GM19023 (cell line): ENCODE measurements around the gene TEX22.

Source experiments
- ATAC-seq: cut with Tn5 transposase; IDR thresholded peaks from one replicate; pipeline ENCODE4 v1.9.1; 2021; ENCODE audit warnings: mild to moderate bottlenecking, moderate library complexity; ENCODE audit not compliant: unreplicated experiment

TEX22 gene

GRCh38 chr14:105384041-105384557 lies 14.2 kb upstream of the TEX22 start:
- no peak for ATAC-seq

GRCh38 chr14:105384605-105385321 lies 13.6 kb upstream of the TEX22 start:
- no peak for ATAC-seq

- ATAC-seq, result no peak
Observed at GRCh38 chr14:105385322-105385637, 13.1 kb upstream of the TEX22 start.

GRCh38 chr14:105385698-105386365 lies 12.5 kb upstream of the TEX22 start:
- no peak for ATAC-seq

- no peak for ATAC-seq
Observed at GRCh38 chr14:105386581-105387529, 11.5 kb upstream of the TEX22 start.

GRCh38 chr14:105387530-105387922 lies 10.8 kb upstream of the TEX22 start:
- ATAC-seq, result no peak

- ATAC-seq, result no peak
Observed at GRCh38 chr14:105388110-105388951, 10.0 kb upstream of the TEX22 start.

GRCh38 chr14:105388976-105389375 lies 9.4 kb upstream of the TEX22 start:
- ATAC-seq, result no peak

- ATAC-seq, result no peak
Observed at GRCh38 chr14:105389534-105389933, 8.8 kb upstream of the TEX22 start.

- no peak for ATAC-seq
Observed at GRCh38 chr14:105389976-105390848, 8.1 kb upstream of the TEX22 start.

- ATAC-seq, result no peak
Observed at GRCh38 chr14:105390849-105391500, 7.4 kb upstream of the TEX22 start.

GRCh38 chr14:105391541-105391940 lies 6.8 kb upstream of the TEX22 start:
- ATAC-seq, result no peak

GRCh38 chr14:105392131-105393090 lies 5.9 kb upstream of the TEX22 start:
- ATAC-seq, result no peak

- ATAC-seq, result no peak
Observed at GRCh38 chr14:105393151-105393550, 5.2 kb upstream of the TEX22 start.

- no peak for ATAC-seq
Observed at GRCh38 chr14:105394714-105395537, 3.4 kb upstream of the TEX22 start.

- no peak for ATAC-seq
Observed at GRCh38 chr14:105395538-105395854, 2.8 kb upstream of the TEX22 start.

- ATAC-seq, result no peak
Observed at GRCh38 chr14:105397350-105397931, 897 bp upstream of the TEX22 start.
